Spleen (tissue), 11 donors: ENCODE data around the gene ZC3H12D. TPM values are rescaled to one million over a fixed set of nuclear protein-coding genes. Genes with fewer than 3 reads are reported as not detected.

Experiments
- DNase-seq: peaks from one replicate; pipeline ENCODE4 v3.0.0-alpha.2; 2020
- H3K27ac ChIP-seq, 8 donors: fragments of 200-600 bp; sonication (generic) in 7 of 8; 1 replicate in 4 of 8; 2 replicates in 4 of 8; pipeline versions ENCODE4 v1.5.0 to v1.8.0; 2016 to 2021; ENCODE audit warnings: inconsistent platforms in 4 of 8, mild to moderate bottlenecking in 4 of 8, moderate library complexity in 1 of 8
- H3K27me3 ChIP-seq, 7 donors: fragments of 200-600 bp; sonication (generic) in 6 of 7; replicated peaks in 1 of 7; 1 replicate in 4 of 7; 2 replicates in 3 of 7; pipeline versions ENCODE4 v1.5.0 to v1.8.0; 2016 to 2021; ENCODE audit warnings: inconsistent platforms in 3 of 7, mild to moderate bottlenecking in 1 of 7
- H3K36me3 ChIP-seq, 6 donors: fragments of 200-600 bp; sonication (generic) in 5 of 6; 1 replicate in 4 of 6; 2 replicates in 2 of 6; pipeline versions ENCODE4 v1.5.0 to v1.8.0; 2016 to 2021; ENCODE audit warnings: inconsistent platforms in 2 of 6
- H3K4me1 ChIP-seq, 6 donors: fragments of 200-600 bp; sonication (generic) in 5 of 6; 1 replicate in 3 of 6; 2 replicates in 3 of 6; pipeline versions ENCODE4 v1.5.0 to v1.8.0; 2016 to 2021; ENCODE audit warnings: inconsistent platforms in 3 of 6
- H3K4me3 ChIP-seq, 8 donors: fragments of 200-600 bp; sonication (generic) in 7 of 8; 1 replicate in 4 of 8; 2 replicates in 4 of 8; pipeline versions ENCODE4 v1.5.0 to v1.8.0; 2016 to 2021; ENCODE audit warnings: inconsistent platforms in 4 of 8, mild to moderate bottlenecking in 4 of 8, moderate library complexity in 2 of 8
- H3K9me3 ChIP-seq, 8 donors: fragments of 200-600 bp; sonication (generic) in 7 of 8; 1 replicate in 4 of 8; 2 replicates in 4 of 8; pipeline versions ENCODE4 v1.5.0 to v1.8.0; 2016 to 2021; ENCODE audit warnings: inconsistent platforms in 4 of 8
- POLR2A ChIP-seq, 3 donors: fragments of 450-650 bp; IDR thresholded peaks; one replicate each; pipeline ENCODE4 v1.5.1; 2017; ENCODE audit warnings: antibody characterized with exemption in 3 of 3, mild to moderate bottlenecking in 1 of 3
- POLR2AphosphoS5 ChIP-seq, 3 donors: sonication (generic); formaldehyde crosslinking; IDR thresholded peaks; one replicate each; pipeline ENCODE4 v1.5.1; 2017; ENCODE audit warnings: antibody characterized with exemption in 3 of 3
- WGBS, 5 donors: extraction: QIAGEN DNeasy Blood & Tissue Kit in 3 of 5; methylation state at CpG; one replicate each; pipeline versions ENCODE4 v1.1.5 to v1.1.7; 2013 to 2018; 5-methylcytosine and 5-hydroxymethylcytosine counted together
- intact Hi-C: fragments of 100-400 bp; cut with DNase I; formaldehyde crosslinking; loops from one replicate; pipeline ENCODE4 v1.15.0; 2023; ENCODE audit warnings: low total_unique reads
- polyA plus RNA-seq, 3 donors: library from polyadenylated mRNA; stranded (reverse); fragments of 200-250 nt; gene quantifications; one replicate each; pipeline ENCODE4 v1.2.1, GENCODE V29; 2013
- total RNA-seq, 7 donors: library from RNA; depleted of rRNA in 3 of 7; stranded (reverse); fragments of >200 nt in 3 of 7; fragmentation: NEBNext Ultra II Directional in 4 of 7; extraction: Animal tissue kit (Norgen Biotek cat#: 25700) in 4 of 7; gene quantifications; one replicate each; pipeline versions ENCODE4 v1.1.0 to v1.2.1, GENCODE V29; 2016 to 2021
- TF ChIP-seq, protein P1 (sequence below), 11 experiments: fragments of 200-600 bp in 7 of 11; fragments of 450-650 bp in 4 of 11; sonication (generic) in 4 of 11; IDR thresholded peaks in 8 of 11; conservative IDR thresholded peaks in 3 of 11; 1 replicate in 7 of 11; 2 replicates in 4 of 11; pipeline versions ENCODE4 v1.4.0 to v1.8.0; 2016 to 2021; ENCODE audit warnings: antibody characterized with exemption in 11 of 11, inconsistent platforms in 4 of 11, mild to moderate bottlenecking in 1 of 11
- donor health status: healthy with polysubstance abuse.
- donor health status: DM: no; HTN: no; CAD: no; lungs with moderate emphysema.
- donor health status: DM: no; HTN: no; CAD: no.
- donor health status: Bipolar disorder and iron deficiency.
- donor health status: healthy.
- donor health status: DM: no; HTN: no; CAD: no.
- donor health status: DM: yes; HTN: yes; CAD: no.

The ZC3H12D gene
- total and polyA plus RNA-seq, 10 donors = 15.2 to 38.4 (median 22.8) TPM

DNA sequence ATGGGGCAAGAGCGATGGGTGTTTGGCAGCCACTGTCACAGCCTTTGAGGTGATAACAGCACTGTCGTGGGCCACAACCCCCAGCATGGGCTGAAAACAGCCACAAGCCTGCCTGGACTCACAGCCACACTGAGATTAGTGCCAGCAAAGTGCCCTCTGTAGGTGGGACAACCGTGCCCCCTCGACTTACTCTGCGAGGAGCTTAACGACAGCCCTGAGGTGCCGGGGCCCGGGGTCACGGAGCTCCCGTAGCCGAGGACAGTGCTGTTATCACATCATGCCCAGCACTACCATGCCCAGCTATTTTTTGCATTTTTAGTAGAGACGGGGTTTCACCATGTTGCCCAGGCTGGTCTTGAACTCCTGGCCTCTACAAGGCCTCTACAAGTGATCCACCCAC lies 48.2 kb downstream of the ZC3H12D start:
- intact Hi-C loops = loop anchor here (5.0 to 10.0 kb wide), 2 partner anchors 78 to 404 kb away; no protein-coding TSS in a partner anchor
- Histone ChIP-seq H3K4me1 (peaks cover 0 to 8% (median 7%) of the 10 kb centered on the region in 6 donors), H3K27ac (no peak overlapping the region), H3K27me3 (no peaks in the 10 kb centered on the region), H3K4me3 (no peak overlapping the region), H3K9me3 (no peaks in the 10 kb centered on the region), H3K36me3 (no peaks in the 10 kb centered on the region)
- 92 to 98% (median 94%) methylated on average over 12 of the region's 12 CpGs for WGBS, 5 donors
- peak; percentile 69 for DNase-seq
- no peak for TF ChIP-seq POLR2AphosphoS5 (IDR thresholded peaks at IDR 0.05)
- no peak for TF ChIP-seq POLR2A (IDR thresholded peaks at IDR 0.05)
- TF ChIP-seq, protein P1, sequence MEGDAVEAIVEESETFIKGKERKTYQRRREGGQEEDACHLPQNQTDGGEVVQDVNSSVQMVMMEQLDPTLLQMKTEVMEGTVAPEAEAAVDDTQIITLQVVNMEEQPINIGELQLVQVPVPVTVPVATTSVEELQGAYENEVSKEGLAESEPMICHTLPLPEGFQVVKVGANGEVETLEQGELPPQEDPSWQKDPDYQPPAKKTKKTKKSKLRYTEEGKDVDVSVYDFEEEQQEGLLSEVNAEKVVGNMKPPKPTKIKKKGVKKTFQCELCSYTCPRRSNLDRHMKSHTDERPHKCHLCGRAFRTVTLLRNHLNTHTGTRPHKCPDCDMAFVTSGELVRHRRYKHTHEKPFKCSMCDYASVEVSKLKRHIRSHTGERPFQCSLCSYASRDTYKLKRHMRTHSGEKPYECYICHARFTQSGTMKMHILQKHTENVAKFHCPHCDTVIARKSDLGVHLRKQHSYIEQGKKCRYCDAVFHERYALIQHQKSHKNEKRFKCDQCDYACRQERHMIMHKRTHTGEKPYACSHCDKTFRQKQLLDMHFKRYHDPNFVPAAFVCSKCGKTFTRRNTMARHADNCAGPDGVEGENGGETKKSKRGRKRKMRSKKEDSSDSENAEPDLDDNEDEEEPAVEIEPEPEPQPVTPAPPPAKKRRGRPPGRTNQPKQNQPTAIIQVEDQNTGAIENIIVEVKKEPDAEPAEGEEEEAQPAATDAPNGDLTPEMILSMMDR (IDR thresholded peaks at IDR 0.05 in 8 of 11, conservative IDR thresholded peaks at IDR 0.05 in 3 of 11) = no peak

DNA sequence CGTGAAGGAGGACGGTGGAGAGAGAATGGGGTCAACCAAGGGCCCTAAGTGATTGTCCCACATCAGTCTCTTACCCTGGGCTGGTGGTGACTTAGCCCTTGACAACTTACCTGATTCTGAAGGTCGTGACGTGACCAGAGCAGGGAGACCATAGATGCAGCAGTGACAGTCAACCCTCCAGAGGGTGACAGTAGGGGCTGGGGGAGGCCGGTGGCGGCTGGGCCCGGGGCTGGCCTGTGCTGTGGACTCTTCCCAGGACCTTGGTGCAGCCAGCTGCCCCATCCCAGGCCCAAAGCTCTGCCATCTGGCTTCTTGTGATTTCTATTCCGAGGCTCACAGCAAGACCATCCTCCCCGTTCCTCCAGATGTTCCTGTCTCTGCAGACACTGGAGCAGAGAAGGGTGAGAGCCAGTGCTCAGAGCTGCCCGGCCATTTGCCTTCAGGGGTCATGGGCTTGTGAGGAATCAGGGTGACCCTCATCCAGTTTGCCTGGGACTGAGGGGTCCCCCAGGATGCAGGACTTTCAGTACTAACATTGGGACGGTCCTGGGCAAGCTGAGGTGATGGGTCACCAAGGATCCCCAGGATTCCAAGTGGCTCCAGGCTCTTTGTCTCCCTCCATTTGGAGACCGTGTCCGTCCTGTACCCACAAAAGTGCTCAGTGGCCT lies 48.8 kb downstream of the ZC3H12D start:
- no peak for TF ChIP-seq POLR2A (IDR thresholded peaks at IDR 0.05)
- TF ChIP-seq, protein P1 (IDR thresholded peaks at IDR 0.05 in 8 of 11, conservative IDR thresholded peaks at IDR 0.05 in 3 of 11) = no peak
- TF ChIP-seq POLR2AphosphoS5 (IDR thresholded peaks at IDR 0.05) = no peak
- intact Hi-C loops = loop anchor here (5.0 to 10.0 kb wide), 2 partner anchors 79 to 404 kb away; no protein-coding TSS in a partner anchor

DNA sequence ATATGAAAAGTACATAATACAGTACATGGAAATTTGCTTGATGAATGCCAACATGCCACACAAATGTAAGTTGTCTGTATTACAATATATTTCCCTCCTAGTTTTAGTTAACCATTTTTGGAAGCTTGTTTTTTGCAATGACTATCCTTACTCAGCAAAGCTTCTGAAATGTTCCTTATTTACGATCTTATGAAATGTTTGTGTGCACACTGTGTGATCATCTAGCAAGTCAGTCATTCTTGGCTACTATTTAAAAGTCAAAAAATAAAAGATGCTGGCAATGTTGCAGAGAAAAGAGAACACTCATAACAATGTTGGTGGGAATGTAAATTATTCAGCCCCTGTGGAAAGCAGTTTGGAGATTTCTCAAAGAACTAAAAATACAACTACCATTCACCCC lies 50.9 kb downstream of the ZC3H12D start:
- no peak overlapping the region for H3K27ac ChIP-seq
- H3K4me1 ChIP-seq = peaks cover 0 to 11% (median 5%) of the 10 kb centered on the region in 6 donors
- 60 to 85% (median 75%) methylated on average over 1 of the region's 1 CpG for WGBS, 5 donors
- H3K4me3 ChIP-seq = no peak overlapping the region
- no peaks in the 10 kb centered on the region for H3K9me3 ChIP-seq
- DNase-seq = no peak
- no peaks in the 10 kb centered on the region for H3K36me3 ChIP-seq
- intact Hi-C loops = loop anchor here (10.0 kb wide), 1 partner anchor 81 kb away; no protein-coding TSS in a partner anchor
- TF ChIP-seq POLR2AphosphoS5 (IDR thresholded peaks at IDR 0.05) (no peak), POLR2A (IDR thresholded peaks at IDR 0.05) (no peak)
- TF ChIP-seq, protein P1 (IDR thresholded peaks at IDR 0.05 in 8 of 11, conservative IDR thresholded peaks at IDR 0.05 in 3 of 11) = no peak
- no peaks in the 10 kb centered on the region for H3K27me3 ChIP-seq

More for the DNA sequence above, 48.8 kb downstream of the ZC3H12D start:
- Histone ChIP-seq H3K4me1 (peaks cover 0 to 11% (median 8%) of the 10 kb centered on the region in 6 donors), H3K27me3 (no peaks in the 10 kb centered on the region), H3K36me3 (no peaks in the 10 kb centered on the region), H3K27ac (no peak overlapping the region), H3K4me3 (no peak overlapping the region), H3K9me3 (no peaks in the 10 kb centered on the region)
- peak; percentile 64 for DNase-seq
- WGBS, 5 donors = 87 to 96% (median 96%) methylated on average over 8 to 13 of the region's 13 CpGs

DNA sequence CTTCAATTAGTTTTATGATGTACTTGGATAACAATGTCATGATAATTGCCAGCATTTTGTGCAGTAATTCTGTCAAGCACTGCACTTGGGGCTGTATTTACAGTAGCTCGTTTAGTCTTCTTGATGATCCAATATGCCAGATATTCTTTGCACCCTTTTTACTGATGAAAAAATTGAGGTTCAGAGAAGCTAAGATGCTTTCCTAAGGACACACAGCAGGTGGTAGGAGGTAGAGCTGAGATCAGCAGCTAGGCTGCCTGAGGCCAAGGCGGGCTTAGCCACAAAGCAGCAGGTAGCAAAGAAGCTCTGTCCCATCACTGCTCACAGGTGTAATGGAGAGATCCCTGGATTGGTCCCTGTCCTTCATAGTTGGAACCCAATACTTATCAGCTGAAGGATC lies 51.4 kb downstream of the ZC3H12D start:
- Histone ChIP-seq H3K27ac (no peak overlapping the region), H3K9me3 (no peaks in the 10 kb centered on the region), H3K36me3 (no peaks in the 10 kb centered on the region), H3K4me1 (peaks cover 0 to 11% (median 4%) of the 10 kb centered on the region in 6 donors), H3K4me3 (no peak overlapping the region), H3K27me3 (no peaks in the 10 kb centered on the region)
- no peak for TF ChIP-seq POLR2AphosphoS5 (IDR thresholded peaks at IDR 0.05)
- TF ChIP-seq, protein P1 (IDR thresholded peaks at IDR 0.05 in 8 of 11, conservative IDR thresholded peaks at IDR 0.05 in 3 of 11) = no peak
- TF ChIP-seq POLR2A (IDR thresholded peaks at IDR 0.05) = no peak
- DNase-seq = no peak
- 77 to 92% (median 84%) methylated on average over 2 of the region's 2 CpGs for WGBS, 5 donors
- intact Hi-C loops = loop anchor here (10.0 kb wide), 1 partner anchor 81 kb away; no protein-coding TSS in a partner anchor
